ENCODE results near the gene ZNF593.
A peak's percentile ranks its signal among the peaks of the same experiment; 100 is the strongest.

Gene ZNF593
- 3.9 to 53.9 (median 7.9) reads per million in 9 experiments for total RNA-seq

DNA sequence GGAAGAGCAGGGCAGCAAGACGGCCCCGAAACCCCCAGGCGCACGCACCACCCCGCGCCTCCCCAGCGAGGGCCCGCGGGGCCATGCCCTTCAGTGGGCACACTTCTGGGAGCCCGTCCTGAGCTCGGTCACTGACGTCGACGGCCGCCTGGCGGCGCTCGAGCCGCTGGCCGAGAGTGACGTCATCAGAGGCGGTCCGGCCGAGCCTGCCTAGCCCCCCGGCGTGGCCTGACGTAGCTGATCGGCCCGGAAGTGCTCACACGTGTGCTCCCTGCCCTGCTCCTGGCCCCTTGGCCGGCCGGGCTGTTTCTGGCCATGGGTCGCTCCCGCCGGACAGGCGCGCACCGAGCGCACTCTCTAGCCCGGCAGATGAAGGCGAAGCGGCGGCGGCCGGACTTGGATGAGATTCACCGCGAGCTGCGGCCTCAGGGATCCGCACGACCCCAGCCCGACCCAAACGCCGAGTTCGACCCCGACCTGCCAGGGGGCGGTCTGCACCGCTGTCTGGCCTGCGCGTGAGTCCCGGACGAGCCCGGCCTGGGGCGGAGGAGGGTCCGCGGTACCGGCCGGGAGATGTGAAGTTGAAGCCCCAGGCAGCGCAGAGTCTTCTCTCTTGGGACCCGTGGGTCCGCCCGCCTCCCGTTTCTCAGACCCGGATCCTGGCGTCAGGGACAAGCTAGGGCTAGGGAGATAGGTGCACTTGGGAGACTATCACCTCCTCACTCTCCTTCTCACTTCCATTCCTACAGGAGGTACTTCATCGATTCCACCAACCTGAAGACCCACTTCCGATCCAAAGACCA, at the start of gene ZNF593:
Gene ZNF593, plus strand, starts transcription at position 240 of the 803 bp plus-strand sequence. Its CDS starts 76 bp downstream, at position 316.
- peak within 1 kb of the TSS; percentile 87 to 89 for H3K4me3 Mint-ChIP-seq
- ATAC-seq (replicated peaks) (peak; percentile 89), DNase-seq (peak; percentile 82 to 85 (median 83))
- no peaks in the 10 kb centered on the region for H3K9me3 Mint-ChIP-seq
- peaks cover 5% of the 10 kb centered on the region for H3K36me3 Mint-ChIP-seq (ENCODE audit: insufficient read depth)
- peaks cover 0 to 4% of the 10 kb centered on the region in 2 donors for H3K27me3 Mint-ChIP-seq
- peaks cover 15 to 26% of the 10 kb centered on the region in 2 donors for H3K4me1 Mint-ChIP-seq (ENCODE audit: low read depth in 2 of 2)
- H3K27ac Mint-ChIP-seq, result peak within 1 kb of the TSS; percentile 84 to 89

DNA sequence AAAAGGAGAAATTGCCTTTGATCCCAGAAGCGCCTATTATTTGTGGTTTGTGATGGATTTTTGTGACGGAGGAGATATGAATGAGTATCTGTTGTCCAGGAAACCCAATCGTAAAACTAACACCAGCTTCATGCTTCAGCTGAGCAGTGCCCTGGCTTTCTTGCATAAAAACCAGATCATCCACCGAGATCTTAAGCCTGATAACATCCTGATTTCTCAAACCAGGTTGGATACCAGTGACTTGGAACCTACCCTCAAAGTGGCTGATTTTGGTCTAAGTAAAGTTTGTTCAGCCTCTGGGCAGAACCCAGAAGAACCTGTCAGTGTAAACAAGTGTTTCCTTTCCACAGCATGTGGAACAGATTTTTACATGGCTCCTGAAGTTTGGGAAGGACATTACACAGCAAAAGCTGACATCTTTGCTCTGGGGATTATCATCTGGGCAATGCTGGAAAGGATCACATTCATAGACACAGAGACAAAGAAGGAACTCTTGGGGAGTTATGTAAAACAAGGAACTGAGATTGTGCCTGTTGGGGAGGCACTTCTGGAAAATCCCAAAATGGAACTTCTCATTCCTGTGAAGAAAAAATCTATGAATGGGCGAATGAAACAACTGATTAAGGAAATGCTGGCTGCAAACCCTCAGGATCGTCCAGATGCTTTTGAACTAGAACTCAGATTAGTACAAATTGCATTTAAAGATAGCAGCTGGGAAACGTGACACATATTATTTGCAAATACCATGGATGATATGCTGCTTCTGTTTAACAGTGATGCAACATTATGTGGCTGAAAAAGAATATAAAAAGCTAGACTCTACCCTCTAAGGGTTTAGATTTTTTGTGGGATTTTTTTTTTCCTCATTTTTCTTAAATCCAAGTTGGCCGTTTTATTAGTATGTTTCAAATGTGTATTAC, 47.6 kb upstream of the ZNF593 start:
- peaks cover 11 to 22% of the 10 kb centered on the region in 2 donors for H3K4me1 Mint-ChIP-seq (ENCODE audit: low read depth in 2 of 2)
- H3K27ac Mint-ChIP-seq, result no peak overlapping the region
- no peak for ATAC-seq (replicated peaks)
- H3K36me3 Mint-ChIP-seq (ENCODE audit: insufficient read depth), result peaks cover 33% of the 10 kb centered on the region
- DNase-seq, result no peak
- H3K9me3 Mint-ChIP-seq, result no peaks in the 10 kb centered on the region
- no peaks in the 10 kb centered on the region for H3K27me3 Mint-ChIP-seq
- H3K4me3 Mint-ChIP-seq, result no peak overlapping the region

GRCh38 chr1:26122988-26123973, 46.4 kb upstream of the ZNF593 start:
- ATAC-seq (replicated peaks), result no peak
- no peaks in the 10 kb centered on the region for H3K9me3 Mint-ChIP-seq
- no peak overlapping the region for H3K4me3 Mint-ChIP-seq
- no peak for DNase-seq
- H3K27me3 Mint-ChIP-seq, result peaks cover 9 to 10% of the 10 kb centered on the region in 2 donors
- peaks cover 17 to 31% of the 10 kb centered on the region in 2 donors for H3K4me1 Mint-ChIP-seq (ENCODE audit: low read depth in 2 of 2)
- H3K27ac Mint-ChIP-seq, result no peak overlapping the region
- H3K36me3 Mint-ChIP-seq (ENCODE audit: insufficient read depth), result peaks cover 28% of the 10 kb centered on the region

DNA sequence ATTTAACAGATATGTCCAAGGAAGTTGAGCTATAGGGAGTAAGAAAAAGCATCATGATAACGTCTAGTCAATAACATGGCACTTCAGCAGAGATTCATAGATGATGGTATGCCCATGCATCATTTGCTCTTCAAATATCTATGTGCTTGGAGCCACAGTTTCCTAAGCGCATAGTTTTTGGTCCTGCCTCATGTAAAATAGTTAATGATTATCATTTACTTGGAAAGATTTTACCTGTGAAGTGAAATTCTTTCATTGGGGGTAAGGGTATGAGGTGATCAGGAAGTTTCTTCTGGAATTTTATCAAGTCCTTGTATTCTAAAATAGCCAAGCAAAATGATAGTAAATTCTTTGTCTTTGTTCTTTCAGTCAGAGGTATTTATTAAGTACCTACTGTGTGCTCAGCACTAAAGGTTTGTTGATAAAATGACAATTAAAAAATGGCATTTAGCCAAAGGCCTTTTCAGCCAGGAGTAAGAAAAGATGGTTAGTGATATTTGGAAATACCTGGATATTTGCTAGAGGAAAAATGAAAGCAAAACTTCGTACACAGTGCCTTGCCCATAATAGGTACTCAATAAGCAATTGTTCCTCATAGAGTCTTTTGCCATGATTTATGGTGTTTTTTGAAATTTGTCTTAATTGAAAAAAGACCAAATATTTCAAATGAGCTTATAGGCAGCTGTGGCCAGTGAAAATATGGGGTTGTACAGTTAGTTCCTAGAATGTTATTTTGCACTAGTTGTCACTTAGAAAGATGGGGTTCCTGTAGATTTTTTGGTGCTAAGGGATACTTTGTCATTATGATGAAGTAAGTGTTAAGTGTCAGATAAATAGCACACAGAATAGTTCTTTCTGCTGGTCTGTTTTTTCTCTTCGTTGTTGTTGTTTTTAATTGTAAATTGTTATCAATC, 45.0 kb upstream of the ZNF593 start:
- Mint-ChIP-seq H3K27me3 (peaks cover 19 to 20% of the 10 kb centered on the region in 2 donors), H3K4me3 (no peak overlapping the region), H3K9me3 (no peaks in the 10 kb centered on the region), H3K36me3 (ENCODE audit: insufficient read depth) (peaks cover 23% of the 10 kb centered on the region), H3K27ac (no peak overlapping the region), H3K4me1 (ENCODE audit: low read depth in 2 of 2) (peaks cover 16 to 29% of the 10 kb centered on the region in 2 donors)
- DNase-seq (no peak), ATAC-seq (replicated peaks) (no peak)

GRCh38 chr1:26125382-26125781, 44.3 kb upstream of the ZNF593 start:
- peaks cover 21% of the 10 kb centered on the region for H3K36me3 Mint-ChIP-seq (ENCODE audit: insufficient read depth)
- H3K4me1 Mint-ChIP-seq (ENCODE audit: low read depth in 2 of 2), result peaks cover 15 to 27% of the 10 kb centered on the region in 2 donors
- no peak for DNase-seq
- peaks cover 19 to 24% of the 10 kb centered on the region in 2 donors for H3K27me3 Mint-ChIP-seq
- H3K27ac Mint-ChIP-seq, result peak overlapping the region in 1 of 2 donors; percentile 59
- H3K4me3 Mint-ChIP-seq, result peak overlapping the region in 1 of 2 donors; percentile 37
- ATAC-seq (replicated peaks), result no peak
- H3K9me3 Mint-ChIP-seq, result no peaks in the 10 kb centered on the region

DNA sequence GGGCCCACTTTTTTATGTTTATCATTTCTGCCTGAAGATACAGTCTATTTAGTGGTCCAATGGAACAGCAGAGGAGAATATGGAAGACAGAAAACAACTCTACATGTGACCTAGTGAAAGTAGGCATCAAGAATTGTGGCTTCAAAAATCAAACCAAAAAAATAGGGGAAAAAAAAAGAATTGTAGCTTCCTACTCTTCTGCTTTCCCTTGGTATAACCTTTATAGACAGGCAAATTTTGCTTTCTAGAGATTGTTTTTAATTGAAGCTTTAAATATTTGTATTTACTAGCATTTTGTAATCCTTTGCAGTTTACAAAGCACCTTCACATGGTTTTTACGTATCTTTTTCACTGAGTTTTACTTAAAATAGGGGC, 43.8 kb upstream of the ZNF593 start:
- no peak for DNase-seq
- H3K27me3 Mint-ChIP-seq, result peaks cover 22 to 29% of the 10 kb centered on the region in 2 donors
- H3K9me3 Mint-ChIP-seq, result no peaks in the 10 kb centered on the region
- peak overlapping the region; percentile 62 to 65 for H3K4me3 Mint-ChIP-seq
- H3K4me1 Mint-ChIP-seq (ENCODE audit: low read depth in 2 of 2), result peaks cover 15 to 27% of the 10 kb centered on the region in 2 donors
- H3K27ac Mint-ChIP-seq, result peak overlapping the region; percentile 59 to 88
- H3K36me3 Mint-ChIP-seq (ENCODE audit: insufficient read depth), result peaks cover 21% of the 10 kb centered on the region
- no peak for ATAC-seq (replicated peaks)

GRCh38 chr1:26126321-26127084, 43.2 kb upstream of the ZNF593 start:
- Mint-ChIP-seq H3K27me3 (peaks cover 28 to 35% of the 10 kb centered on the region in 2 donors), H3K9me3 (no peaks in the 10 kb centered on the region), H3K4me3 (peak overlapping the region; percentile 62 to 65), H3K36me3 (ENCODE audit: insufficient read depth) (peaks cover 21% of the 10 kb centered on the region), H3K4me1 (ENCODE audit: low read depth in 2 of 2) (peaks cover 15 to 27% of the 10 kb centered on the region in 2 donors), H3K27ac (peak overlapping the region; percentile 59 to 88)
- ATAC-seq (replicated peaks) (peak; percentile 100), DNase-seq (peak; percentile 51 to 58 (median 53))

GRCh38 chr1:26127235-26128163, 42.2 kb upstream of the ZNF593 start:
- peaks cover 37 to 42% of the 10 kb centered on the region in 2 donors for H3K27me3 Mint-ChIP-seq
- no peak overlapping the region for H3K27ac Mint-ChIP-seq
- H3K36me3 Mint-ChIP-seq (ENCODE audit: insufficient read depth), result peaks cover 17% of the 10 kb centered on the region
- H3K4me1 Mint-ChIP-seq (ENCODE audit: low read depth in 2 of 2), result peaks cover 15 to 27% of the 10 kb centered on the region in 2 donors
- peak overlapping the region; percentile 62 to 65 for H3K4me3 Mint-ChIP-seq
- ATAC-seq (replicated peaks) (no peak), DNase-seq (no peak)
- no peaks in the 10 kb centered on the region for H3K9me3 Mint-ChIP-seq

GRCh38 chr1:26129778-26130177, 39.9 kb upstream of the ZNF593 start:
- Mint-ChIP-seq H3K36me3 (ENCODE audit: insufficient read depth) (peaks cover 11% of the 10 kb centered on the region), H3K27ac (no peak overlapping the region), H3K27me3 (peaks cover 37 to 42% of the 10 kb centered on the region in 2 donors), H3K9me3 (no peaks in the 10 kb centered on the region), H3K4me3 (no peak overlapping the region), H3K4me1 (ENCODE audit: low read depth in 2 of 2) (peaks cover 15 to 22% of the 10 kb centered on the region in 2 donors)
- ATAC-seq (replicated peaks) (no peak), DNase-seq (no peak)

GRCh38 chr1:26130695-26131094, 39.0 kb upstream of the ZNF593 start:
- no peak for DNase-seq
- Mint-ChIP-seq H3K4me3 (no peak overlapping the region), H3K9me3 (no peaks in the 10 kb centered on the region), H3K27me3 (peaks cover 37 to 42% of the 10 kb centered on the region in 2 donors), H3K4me1 (ENCODE audit: low read depth in 2 of 2) (peaks cover 14 to 22% of the 10 kb centered on the region in 2 donors), H3K36me3 (ENCODE audit: insufficient read depth) (peaks cover 8% of the 10 kb centered on the region), H3K27ac (no peak overlapping the region)
- ATAC-seq (replicated peaks), result no peak
